GM19099 (cell line): Measurements from ENCODE around the gene IL17REL.

Source experiments
- POLR2A ChIP-seq: IDR thresholded peaks from 3 replicates; pipeline ENCODE4 v1.6.1; 2011; ENCODE audit warnings: low read depth; ENCODE audit not compliant: insufficient read length; ENCODE audit errors: extremely low read depth

The IL17REL gene

DNA sequence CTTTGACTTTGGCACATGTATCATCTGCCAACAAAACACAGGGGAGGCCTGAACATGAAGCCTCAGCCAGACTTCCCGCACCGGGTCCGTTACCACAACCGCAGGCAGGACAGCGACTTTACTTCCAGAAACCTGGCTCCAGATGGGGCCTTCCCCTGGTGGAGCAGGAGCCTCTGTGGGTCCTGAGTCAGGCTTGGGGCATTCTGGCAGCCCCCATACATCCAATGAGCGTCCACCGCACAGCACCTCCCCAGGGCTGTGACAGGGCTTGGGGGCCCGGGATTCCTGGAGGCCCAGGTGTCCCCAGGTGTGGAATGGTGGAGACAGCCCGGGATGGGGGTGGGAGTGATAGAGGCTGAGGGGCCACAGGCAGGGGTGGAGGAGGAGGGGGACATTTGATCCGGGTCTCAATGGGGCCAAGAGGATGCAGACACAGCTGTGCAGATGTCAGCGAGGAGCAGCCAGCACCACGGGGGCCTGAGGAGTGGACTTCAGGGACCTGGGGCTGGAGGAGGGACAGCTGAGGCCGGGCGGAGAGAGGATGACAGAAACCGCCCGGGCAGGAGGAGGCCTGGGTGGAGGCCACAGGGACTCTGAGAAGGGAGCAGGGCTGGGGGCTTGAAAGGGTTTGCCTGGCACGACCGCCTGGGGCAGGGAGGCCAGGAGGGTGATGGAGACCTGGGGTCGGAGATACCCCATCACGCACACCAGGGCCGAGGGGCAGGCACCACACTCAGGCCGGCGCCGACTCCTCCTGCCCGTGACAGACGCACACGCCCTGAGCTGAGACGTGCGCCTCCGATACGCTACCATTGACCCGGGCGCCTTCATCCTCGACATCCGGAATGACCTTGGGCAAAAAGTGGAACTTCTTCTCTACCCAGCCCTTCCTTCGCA lies 37.0 kb upstream of the IL17REL start:
- TF ChIP-seq POLR2A: no peak

DNA sequence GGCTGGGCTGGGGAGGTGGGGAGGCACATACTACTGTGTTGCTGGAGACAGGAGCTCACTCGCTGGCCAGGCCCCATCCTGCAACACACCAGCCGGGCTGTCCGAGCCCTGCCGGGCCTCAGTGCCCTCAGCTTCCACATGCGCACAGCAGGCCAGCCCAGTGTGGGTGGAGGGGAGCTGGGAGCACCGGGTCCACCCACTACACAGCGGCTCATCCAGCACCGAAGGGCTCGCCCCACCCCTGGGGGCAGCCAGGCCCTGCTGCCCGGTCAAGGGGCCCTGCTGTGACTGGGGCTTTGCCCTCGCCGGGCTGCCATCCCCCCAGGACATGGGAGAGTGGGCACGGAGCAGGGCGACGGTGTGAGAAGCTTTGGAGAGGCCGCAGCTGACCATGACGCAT lies 36.3 kb upstream of the IL17REL start:
- TF ChIP-seq POLR2A: no peak

DNA sequence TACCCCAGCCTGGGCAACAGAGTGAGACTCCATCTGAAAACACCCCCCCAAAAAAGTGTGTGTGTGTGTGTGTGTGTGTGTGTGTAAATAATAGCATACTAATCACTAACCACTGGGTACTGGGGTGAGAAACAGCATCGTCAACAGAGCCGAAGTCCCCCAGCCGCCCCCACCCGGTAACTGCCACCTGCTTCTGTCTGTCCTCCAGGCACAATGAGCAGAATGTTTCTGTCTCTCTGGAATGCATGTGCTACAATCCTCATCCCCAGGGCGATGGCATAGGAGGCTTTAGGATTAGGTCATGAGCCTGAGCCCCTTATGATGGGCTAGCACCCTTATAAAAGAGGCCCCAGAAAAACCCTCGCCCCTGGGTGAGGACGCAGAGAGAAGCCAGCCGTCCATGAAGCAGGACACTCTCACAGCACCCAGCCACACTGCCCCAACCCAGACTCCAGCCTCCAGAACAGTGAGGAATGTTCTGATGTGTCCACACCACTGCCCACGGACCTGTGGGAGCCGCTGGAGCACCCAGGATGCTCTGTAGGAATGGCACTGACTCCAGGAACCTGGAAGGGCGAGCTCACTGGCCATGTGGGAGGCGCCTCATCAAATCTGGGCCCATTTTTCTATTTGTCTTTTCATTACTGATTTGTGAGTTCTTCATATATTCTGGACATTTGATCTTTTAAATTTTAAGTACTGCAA lies 35.6 kb upstream of the IL17REL start:
- no peak for TF ChIP-seq POLR2A

DNA sequence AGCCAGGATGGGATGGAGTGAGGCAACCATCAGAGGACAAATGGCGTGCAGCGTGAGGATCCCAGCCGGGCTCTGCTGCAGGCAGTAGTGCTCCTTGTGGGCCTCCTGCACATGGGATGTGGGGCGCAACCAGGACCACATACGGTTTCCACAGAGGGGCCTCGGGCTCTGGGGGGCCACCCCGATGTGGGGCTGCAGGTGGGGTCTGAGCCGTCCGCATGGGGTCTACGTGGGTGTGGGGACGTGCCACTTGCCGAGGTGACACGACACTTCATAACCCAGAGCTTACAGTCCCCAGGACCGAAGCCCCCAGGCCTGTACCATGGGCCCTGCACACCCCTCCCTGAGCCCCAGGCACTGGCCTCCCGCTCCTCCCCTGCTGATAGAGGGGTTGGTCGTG lies 34.8 kb upstream of the IL17REL start:
- no peak for TF ChIP-seq POLR2A

DNA sequence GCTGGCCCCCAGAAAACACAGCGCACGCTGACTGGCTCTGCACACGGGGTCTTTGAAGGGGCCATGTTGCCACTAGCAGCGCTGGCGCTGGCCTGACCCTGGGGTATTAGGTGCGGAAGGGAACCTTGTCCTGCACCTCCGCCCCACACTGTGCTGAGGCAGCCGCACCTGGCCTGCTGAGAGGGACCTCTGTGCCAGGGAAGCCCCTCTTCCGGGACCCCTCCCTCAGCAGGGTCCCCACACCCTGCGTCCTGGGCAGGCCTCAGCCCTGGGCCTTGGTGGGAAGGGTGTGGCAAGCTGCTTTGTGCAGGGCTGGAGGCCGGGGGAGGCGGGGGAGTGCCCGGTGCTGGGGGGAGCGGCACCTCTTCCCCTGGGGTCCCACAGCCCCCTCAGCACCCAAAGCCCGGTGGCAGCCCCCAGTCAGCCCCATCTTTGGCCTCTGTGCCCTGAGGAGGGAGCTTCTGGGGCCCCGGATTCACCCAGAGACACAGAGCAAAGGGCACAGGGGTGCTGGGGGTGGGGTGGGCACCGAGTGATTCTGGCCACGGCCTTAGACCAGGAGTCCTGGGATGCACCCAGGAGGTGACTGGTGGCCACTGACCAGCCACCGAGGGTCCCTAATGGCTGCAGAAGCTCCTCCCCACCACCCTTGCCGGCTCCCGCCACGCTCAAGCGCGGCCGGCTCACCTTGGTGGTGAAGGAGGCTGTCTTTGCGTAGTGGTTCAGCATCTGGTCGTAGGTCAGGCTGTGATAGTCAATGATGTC lies 34.1 kb upstream of the IL17REL start:
- TF ChIP-seq POLR2A: no peak

DNA sequence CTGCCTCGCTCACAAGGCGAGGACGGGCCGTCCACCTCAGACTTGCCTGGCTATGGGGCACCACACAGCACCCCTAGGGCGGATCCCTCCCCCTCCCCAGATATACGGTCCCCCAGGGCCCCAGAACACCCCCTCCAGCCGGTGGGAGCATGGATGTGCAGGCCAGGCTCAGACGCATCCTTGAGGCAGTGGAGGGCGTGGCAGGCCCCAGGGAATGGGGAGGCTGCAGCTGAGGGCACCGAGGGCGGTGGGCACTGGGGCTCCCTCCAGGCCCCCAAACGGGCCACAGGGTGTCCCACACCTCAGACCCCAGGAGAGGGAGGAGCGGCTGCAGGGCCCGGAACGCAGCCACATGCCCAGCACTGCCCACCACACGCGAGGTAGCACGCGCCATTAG lies 33.5 kb upstream of the IL17REL start:
- no peak for TF ChIP-seq POLR2A

DNA sequence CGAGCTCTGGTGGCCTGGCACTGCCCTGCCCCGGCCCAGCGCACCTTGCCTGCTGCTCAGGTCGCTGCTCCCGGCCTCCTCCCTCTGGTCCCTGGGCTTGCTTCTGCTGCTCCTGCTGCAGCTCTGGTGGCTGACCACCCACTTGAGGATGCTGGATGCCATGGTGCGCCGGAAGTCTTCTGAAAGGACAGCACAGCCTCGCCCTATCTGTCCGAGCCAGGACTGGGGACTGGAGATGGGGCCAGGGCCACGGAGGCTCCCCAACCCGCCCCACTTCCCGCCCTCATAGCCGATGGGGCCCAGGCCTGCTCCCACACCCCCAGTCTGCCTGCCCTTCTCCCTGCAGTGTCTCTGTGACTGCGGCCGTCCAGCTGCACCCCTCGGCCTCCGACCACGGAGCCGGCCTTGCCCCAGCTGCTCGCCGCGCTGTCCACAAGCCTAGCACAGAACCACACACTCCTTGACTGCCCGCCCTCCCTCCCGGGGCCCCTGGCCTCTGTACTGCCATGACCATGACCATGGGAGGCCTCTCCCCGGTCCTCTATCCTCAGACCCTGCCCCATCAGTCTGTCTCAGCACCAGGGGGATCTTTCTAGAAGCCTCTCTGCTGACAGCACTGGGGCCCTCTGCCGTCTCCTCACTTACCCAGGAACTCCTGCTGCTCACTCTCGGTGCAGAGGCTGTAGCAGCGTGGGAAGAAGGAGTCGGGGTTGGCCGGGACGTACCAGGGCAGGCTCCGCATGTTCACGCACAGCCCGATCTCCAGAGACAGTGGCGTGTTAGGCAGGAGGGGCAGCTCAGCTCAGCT lies 32.9 kb upstream of the IL17REL start:
- TF ChIP-seq POLR2A: no peak

DNA sequence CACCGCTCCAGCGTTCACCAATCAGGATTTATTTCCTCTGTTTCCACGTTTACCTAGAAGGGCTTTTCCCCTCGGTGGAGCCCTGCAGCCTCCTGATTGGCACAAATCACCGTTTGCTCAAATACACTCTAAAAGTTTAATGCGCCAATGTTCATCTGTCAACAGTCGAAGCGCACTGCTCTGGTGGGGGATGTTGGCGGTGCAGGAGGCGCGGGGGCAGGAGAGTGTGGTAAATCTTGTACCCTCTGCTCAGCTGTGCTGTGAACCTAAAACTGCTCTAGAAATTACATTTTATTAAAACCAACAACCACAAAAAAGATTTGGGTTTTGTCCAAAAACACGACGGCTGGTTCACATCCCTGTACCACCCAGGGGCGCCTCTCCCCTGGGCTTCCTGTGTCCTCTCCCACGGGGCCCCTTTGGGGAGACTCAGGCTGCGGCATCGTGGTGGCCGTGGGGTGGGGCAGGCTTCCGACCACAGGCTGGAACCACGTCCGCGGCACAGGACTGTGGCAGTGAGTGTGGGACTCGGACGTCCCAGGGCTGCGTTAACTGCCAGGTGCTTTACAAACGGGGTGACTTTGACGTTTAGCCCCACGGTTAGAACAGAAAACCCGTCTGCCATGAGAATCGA lies 32.0 kb upstream of the IL17REL start:
- no peak for TF ChIP-seq POLR2A

DNA sequence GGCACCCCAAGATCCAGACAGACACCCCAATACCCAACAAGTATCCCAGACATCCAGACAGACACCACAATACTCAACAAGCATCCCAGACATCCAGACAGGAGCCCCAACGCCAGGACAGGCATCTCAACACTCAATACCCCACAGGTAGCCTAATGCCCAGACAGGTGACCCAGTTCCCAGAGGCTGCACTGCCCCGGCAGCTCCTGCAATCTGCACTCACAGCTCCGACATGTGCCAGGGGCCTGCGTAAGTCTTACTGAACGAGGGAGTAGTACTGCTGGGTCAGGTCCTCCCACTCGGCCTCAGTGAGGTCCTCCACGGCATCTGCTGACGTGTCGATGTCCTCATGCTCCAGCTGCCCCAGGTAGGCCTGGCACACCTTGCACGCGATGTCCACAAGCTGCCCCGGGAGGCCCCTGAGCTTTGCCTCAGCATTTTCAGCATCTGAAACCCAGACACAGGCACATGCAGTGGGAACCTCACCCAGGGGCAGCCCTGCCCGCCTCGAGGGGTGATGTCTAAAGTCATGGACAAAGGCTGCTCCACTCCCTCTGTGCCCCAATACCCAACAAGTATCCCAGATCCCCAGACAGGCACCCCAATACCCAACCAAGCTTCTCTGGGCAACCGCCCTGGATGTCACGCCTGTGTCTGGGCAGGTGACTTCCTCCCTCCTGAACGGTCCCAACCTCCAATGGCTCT lies 28.9 kb upstream of the IL17REL start:
- no peak for TF ChIP-seq POLR2A

DNA sequence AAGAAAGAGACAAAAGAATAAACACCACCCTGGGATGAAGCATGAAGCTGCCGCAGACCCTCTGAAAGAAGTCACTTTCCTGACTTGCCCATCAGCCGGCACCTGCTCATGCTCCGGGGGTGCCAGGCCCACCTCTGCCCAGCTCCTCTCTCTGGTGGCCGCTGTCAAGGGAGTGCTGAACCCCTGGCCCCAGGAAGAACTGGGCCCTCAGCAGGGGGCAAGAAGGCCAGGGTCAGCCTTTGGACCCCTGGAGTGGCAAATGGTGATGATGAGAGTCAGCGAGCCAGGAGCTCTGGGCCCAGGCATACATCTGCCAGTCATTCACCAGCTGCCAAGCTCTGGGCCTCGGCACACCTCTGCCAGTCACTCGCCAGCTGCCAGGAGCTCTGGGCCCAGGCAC lies 28.2 kb upstream of the IL17REL start:
- no peak for TF ChIP-seq POLR2A

DNA sequence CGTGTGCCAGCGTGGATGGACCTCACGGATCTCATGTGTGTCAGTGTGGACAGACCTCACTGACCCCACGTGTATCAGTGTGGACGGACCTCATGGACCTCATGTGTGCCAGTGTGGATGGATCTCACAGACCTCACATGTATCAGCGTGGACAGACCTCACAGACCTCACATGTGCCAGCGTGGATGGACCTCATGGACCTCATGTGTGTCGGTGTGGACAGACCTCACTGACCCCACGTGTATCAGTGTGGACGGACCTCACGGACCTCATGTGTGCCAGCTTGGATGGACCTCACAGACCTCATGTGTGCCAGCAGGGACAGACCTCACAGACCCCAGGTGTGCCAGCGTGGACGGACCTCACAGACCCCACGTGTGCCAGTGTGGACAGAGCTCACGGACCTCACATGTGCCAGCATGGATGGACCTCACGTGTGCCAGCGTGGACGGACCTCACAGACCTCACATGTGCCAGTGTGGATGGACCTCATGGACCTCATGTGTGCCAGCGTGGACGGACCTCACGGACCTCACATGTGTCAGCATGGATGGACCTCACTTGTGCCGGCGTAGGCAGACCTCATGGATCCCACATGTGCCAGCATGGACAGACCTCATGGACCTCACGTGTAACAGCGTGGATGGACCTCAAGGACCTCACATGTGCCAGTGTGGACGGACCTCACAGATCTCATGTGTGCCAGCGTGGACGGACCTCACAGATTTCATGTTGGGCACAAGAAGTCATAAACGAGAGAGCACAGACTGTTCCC lies 27.3 kb upstream of the IL17REL start:
- TF ChIP-seq POLR2A: no peak

DNA sequence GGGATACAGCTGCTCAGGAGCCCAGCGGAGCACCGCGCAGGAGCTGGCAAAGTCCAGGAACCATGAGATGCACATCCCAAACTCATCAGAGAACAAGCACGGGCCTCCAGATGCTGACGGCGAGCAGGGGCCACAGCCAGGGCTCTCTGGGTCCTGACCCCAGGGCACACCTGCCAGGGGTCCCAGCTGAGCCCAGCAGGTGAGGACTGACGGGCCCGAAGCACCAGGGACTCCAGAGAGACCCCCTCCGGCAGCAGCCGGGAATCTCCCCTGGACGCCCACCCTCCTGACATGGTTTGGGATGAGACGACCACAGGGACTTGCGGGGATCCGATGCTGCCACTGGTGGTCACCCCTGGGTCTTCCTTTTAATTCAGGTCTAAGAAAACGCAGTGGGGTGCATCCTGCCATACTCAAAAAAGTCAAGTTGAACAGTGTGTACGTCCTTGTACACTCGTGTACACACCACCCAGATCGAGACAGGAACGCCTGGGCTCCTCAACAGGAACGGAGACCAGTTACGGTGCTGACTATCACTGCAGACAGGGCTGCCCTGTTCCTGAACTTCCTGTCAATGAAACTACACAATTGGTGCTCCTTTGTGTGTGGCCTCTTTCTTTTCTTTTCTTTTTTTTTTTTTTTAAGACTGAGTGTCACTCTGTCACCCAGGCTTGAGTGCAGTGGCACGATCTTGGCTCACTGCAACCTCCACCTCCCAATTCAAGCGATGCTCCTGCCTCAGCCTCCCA lies 23.6 kb upstream of the IL17REL start:
- no peak for TF ChIP-seq POLR2A
